Measurements from ENCODE around the gene PATL1.
"Not testable (repeated sequence)": the region's sequence is repeated elsewhere in the genome, so short reads cannot be mapped to it uniquely, and the experiment has no call there.

DNA sequence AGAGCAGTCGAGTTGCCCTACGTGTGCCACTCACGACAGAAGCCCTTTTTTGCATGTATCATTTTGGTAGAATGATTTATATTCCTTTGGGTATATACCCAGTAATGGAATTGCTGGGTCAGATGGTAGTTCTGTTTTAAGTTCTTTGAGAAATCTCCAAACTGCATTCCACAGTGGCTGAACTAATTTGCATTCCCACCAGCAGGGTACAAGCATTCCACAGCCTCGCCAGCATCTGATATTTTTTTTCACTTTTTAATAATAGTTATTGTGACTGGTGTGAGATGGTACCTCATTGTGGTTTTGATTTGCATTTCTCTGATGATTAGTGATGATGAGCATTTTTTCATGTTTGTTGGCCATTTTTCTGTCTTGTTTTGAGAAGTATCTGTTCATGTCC, 41.9 kb downstream of the PATL1 start:
- TF ChIP-seq EP300 (IDR thresholded peaks at IDR 0.05; ENCODE audit: borderline replicate concordance in 1 of 2, low read depth in 1 of 2, low read length in 1 of 2); SMC3 (IDR thresholded peaks at IDR 0.05; ENCODE audit: low read depth, low read length); EZH2phosphoT487 (IDR thresholded peaks at IDR 0.05; ENCODE audit: borderline replicate concordance, low read depth); MAX (IDR thresholded peaks at IDR 0.05; ENCODE audit: low read depth); MXI1 (IDR thresholded peaks at IDR 0.05; ENCODE audit: low read depth, low read length); POLR2AphosphoS5 (IDR thresholded peaks at IDR 0.05; ENCODE audit: low read depth, low read length); FOXM1 (IDR thresholded peaks at IDR 0.05; ENCODE audit: low read depth): not testable (repeated sequence)
- TF ChIP-seq, protein P1, sequence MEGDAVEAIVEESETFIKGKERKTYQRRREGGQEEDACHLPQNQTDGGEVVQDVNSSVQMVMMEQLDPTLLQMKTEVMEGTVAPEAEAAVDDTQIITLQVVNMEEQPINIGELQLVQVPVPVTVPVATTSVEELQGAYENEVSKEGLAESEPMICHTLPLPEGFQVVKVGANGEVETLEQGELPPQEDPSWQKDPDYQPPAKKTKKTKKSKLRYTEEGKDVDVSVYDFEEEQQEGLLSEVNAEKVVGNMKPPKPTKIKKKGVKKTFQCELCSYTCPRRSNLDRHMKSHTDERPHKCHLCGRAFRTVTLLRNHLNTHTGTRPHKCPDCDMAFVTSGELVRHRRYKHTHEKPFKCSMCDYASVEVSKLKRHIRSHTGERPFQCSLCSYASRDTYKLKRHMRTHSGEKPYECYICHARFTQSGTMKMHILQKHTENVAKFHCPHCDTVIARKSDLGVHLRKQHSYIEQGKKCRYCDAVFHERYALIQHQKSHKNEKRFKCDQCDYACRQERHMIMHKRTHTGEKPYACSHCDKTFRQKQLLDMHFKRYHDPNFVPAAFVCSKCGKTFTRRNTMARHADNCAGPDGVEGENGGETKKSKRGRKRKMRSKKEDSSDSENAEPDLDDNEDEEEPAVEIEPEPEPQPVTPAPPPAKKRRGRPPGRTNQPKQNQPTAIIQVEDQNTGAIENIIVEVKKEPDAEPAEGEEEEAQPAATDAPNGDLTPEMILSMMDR (IDR thresholded peaks at IDR 0.05): peak; percentile 45
- TF ChIP-seq, protein P2, sequence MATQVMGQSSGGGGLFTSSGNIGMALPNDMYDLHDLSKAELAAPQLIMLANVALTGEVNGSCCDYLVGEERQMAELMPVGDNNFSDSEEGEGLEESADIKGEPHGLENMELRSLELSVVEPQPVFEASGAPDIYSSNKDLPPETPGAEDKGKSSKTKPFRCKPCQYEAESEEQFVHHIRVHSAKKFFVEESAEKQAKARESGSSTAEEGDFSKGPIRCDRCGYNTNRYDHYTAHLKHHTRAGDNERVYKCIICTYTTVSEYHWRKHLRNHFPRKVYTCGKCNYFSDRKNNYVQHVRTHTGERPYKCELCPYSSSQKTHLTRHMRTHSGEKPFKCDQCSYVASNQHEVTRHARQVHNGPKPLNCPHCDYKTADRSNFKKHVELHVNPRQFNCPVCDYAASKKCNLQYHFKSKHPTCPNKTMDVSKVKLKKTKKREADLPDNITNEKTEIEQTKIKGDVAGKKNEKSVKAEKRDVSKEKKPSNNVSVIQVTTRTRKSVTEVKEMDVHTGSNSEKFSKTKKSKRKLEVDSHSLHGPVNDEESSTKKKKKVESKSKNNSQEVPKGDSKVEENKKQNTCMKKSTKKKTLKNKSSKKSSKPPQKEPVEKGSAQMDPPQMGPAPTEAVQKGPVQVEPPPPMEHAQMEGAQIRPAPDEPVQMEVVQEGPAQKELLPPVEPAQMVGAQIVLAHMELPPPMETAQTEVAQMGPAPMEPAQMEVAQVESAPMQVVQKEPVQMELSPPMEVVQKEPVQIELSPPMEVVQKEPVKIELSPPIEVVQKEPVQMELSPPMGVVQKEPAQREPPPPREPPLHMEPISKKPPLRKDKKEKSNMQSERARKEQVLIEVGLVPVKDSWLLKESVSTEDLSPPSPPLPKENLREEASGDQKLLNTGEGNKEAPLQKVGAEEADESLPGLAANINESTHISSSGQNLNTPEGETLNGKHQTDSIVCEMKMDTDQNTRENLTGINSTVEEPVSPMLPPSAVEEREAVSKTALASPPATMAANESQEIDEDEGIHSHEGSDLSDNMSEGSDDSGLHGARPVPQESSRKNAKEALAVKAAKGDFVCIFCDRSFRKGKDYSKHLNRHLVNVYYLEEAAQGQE (IDR thresholded peaks at IDR 0.05; ENCODE audit: low read depth, low read length): not testable (repeated sequence)

Measured in SK-N-SH (cell line).